GM18520 (cell line): ENCODE data around the gene LMF1.
"Not testable (repeated sequence)": the region's sequence is repeated elsewhere in the genome, so short reads cannot be mapped to it uniquely, and the experiment has no call there.

Source experiments
- ATAC-seq: cut with Tn5 transposase; IDR thresholded peaks from one replicate; pipeline ENCODE4 v1.9.1; 2021; ENCODE audit not compliant: unreplicated experiment

LMF1 gene

GRCh38 chr16:883781-884180 lies 87.0 kb downstream of the LMF1 start:
- ATAC-seq, result no peak

GRCh38 chr16:883340-883739 lies 87.4 kb downstream of the LMF1 start:
- no peak for ATAC-seq

- not testable (repeated sequence) for ATAC-seq
Observed at GRCh38 chr16:882671-883070, 88.1 kb downstream of the LMF1 start.

- ATAC-seq, result no peak
Observed at GRCh38 chr16:882256-882655, 88.5 kb downstream of the LMF1 start.

GRCh38 chr16:881219-882097 lies 89.3 kb downstream of the LMF1 start:
- no peak for ATAC-seq

- ATAC-seq, result no peak
Observed at GRCh38 chr16:880471-881171, 90.2 kb downstream of the LMF1 start.

- no peak for ATAC-seq
Observed at GRCh38 chr16:879986-880385, 90.8 kb downstream of the LMF1 start.

GRCh38 chr16:879461-879861 lies 91.3 kb downstream of the LMF1 start:
- no peak for ATAC-seq

GRCh38 chr16:878886-879285 lies 91.9 kb downstream of the LMF1 start:
- no peak for ATAC-seq

GRCh38 chr16:878072-878784 lies 92.6 kb downstream of the LMF1 start:
- ATAC-seq, result no peak

GRCh38 chr16:877242-878071 lies 93.3 kb downstream of the LMF1 start:
- ATAC-seq, result no peak

- no peak for ATAC-seq
Observed at GRCh38 chr16:876523-877241, 94.1 kb downstream of the LMF1 start.

- no peak for ATAC-seq
Observed at GRCh38 chr16:876041-876335, 94.8 kb downstream of the LMF1 start.

GRCh38 chr16:875182-876040 lies 95.4 kb downstream of the LMF1 start:
- no peak for ATAC-seq

- no peak for ATAC-seq
Observed at GRCh38 chr16:874366-875181, 96.2 kb downstream of the LMF1 start.

- ATAC-seq, result no peak
Observed at GRCh38 chr16:873889-874288, 96.9 kb downstream of the LMF1 start.

- no peak for ATAC-seq
Observed at GRCh38 chr16:873243-873661, 97.5 kb downstream of the LMF1 start.

GRCh38 chr16:872436-873242 lies 98.1 kb downstream of the LMF1 start:
- ATAC-seq, result no peak
